Measurements from ENCODE around the gene STPG1. TPM values are rescaled to one million over a fixed set of nuclear protein-coding genes. Genes with fewer than 3 reads are reported as not detected.

The STPG1 gene
- polyA plus RNA-seq, 2 of the 4 experiments (the other 2 are of a cell fraction): 4.4 to 9.7 TPM

GRCh38 chr1:24355466-24355865 is 58.1 kb downstream of the STPG1 start:
- Histone ChIP-seq H3K9me3 (no peaks in the 10 kb centered on the region), H3K4me1 (peaks cover 14% of the 10 kb centered on the region), H3K4me2 (no peak overlapping the region), H3K27ac (no peak overlapping the region), H3K4me3 (no peak overlapping the region)
- DNase-seq (ENCODE audit: low read depth in 1 of 2, low spot score in 1 of 2) (no peak), FAIRE-seq (no peak), ATAC-seq (peak in 1 of 2 experiments; percentile 23; a peak in 1 of 6 replicates)
- POLR2A ChIA-PET: no interaction called here
- no peak for TF ChIP-seq GATA3 (IDR thresholded peaks at IDR 0.05; ENCODE audit: borderline replicate concordance)
- TF ChIP-seq TFCP2L1 (CRISPR knock-in tag; IDR thresholded peaks at IDR 0.05): no peak
- TF ChIP-seq TP53 (CRISPR knock-in tag; IDR thresholded peaks at IDR 0.05): no peak
- TF ChIP-seq HOXB13 (CRISPR knock-in tag; IDR thresholded peaks at IDR 0.05; ENCODE audit: low read depth): no peak
- TF ChIP-seq ELK1 (IDR thresholded peaks at IDR 0.05; ENCODE audit: low read depth, low read length): no peak
- TF ChIP-seq SMC3 (IDR thresholded peaks at IDR 0.05): no peak
- no peak for TF ChIP-seq HOXA7 (CRISPR knock-in tag; IDR thresholded peaks at IDR 0.05)
- TF ChIP-seq RAD21 (conservative IDR thresholded peaks at IDR 0.05 in 1 of 2, IDR thresholded peaks at IDR 0.05 in 1 of 2): no peak
- no peak for TF ChIP-seq ESRRA (IDR thresholded peaks at IDR 0.05; ENCODE audit: borderline replicate concordance, low read length)
- no peak for TF ChIP-seq ZFP36 (IDR thresholded peaks at IDR 0.05; ENCODE audit: borderline replicate concordance, partially characterized antibody)
- TF ChIP-seq HEYL (CRISPR knock-in tag; IDR thresholded peaks at IDR 0.05): no peak
- TF ChIP-seq, protein P1, sequence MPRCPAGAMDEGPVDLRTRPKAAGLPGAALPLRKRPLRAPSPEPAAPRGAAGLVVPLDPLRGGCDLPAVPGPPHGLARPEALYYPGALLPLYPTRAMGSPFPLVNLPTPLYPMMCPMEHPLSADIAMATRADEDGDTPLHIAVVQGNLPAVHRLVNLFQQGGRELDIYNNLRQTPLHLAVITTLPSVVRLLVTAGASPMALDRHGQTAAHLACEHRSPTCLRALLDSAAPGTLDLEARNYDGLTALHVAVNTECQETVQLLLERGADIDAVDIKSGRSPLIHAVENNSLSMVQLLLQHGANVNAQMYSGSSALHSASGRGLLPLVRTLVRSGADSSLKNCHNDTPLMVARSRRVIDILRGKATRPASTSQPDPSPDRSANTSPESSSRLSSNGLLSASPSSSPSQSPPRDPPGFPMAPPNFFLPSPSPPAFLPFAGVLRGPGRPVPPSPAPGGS (IDR thresholded peaks at IDR 0.05): no peak
- TF ChIP-seq JUNB (IDR thresholded peaks at IDR 0.05): no peak
- TF ChIP-seq, protein P2, sequence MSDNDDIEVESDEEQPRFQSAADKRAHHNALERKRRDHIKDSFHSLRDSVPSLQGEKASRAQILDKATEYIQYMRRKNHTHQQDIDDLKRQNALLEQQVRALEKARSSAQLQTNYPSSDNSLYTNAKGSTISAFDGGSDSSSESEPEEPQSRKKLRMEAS (IDR thresholded peaks at IDR 0.05): no peak
- TF ChIP-seq, protein P3, sequence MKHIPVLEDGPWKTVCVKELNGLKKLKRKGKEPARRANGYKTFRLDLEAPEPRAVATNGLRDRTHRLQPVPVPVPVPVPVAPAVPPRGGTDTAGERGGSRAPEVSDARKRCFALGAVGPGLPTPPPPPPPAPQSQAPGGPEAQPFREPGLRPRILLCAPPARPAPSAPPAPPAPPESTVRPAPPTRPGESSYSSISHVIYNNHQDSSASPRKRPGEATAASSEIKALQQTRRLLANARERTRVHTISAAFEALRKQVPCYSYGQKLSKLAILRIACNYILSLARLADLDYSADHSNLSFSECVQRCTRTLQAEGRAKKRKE (CRISPR knock-in tag; IDR thresholded peaks at IDR 0.05; ENCODE audit: low read depth): no peak
- CTCF ChIA-PET: interaction anchor here (2.6 kb wide), 1 partner anchor 47 kb away, joined by 6 read pairs; no protein-coding TSS in a partner anchor
- WGBS (ENCODE audit: missing lambda C conversion rate): 77% methylated on average over 3 of the region's 3 CpGs

- Histone ChIP-seq H3K4me1 (peaks cover 14% of the 10 kb centered on the region), H3K4me3 (no peak overlapping the region), H3K9me3 (no peaks in the 10 kb centered on the region), H3K27ac (no peak overlapping the region), H3K4me2 (no peak overlapping the region)
- DNase-seq (ENCODE audit: low read depth in 1 of 2, low spot score in 1 of 2) (no peak), ATAC-seq (no peak), FAIRE-seq (no peak)
- ChIA-PET CTCF (interaction anchor here (1.8 to 2.6 kb wide), 2 partner anchors 44 to 154 kb away, joined by 6 to 7 read pairs; no protein-coding TSS in a partner anchor), POLR2A (no interaction called here)
- TF ChIP-seq EHF (CRISPR knock-in tag; IDR thresholded peaks at IDR 0.05) (no peak), ELK1 (IDR thresholded peaks at IDR 0.05; ENCODE audit: low read depth, low read length) (no peak), HOXA7 (CRISPR knock-in tag; IDR thresholded peaks at IDR 0.05) (no peak), REST (IDR thresholded peaks at IDR 0.05) (no peak), HES2 (IDR thresholded peaks at IDR 0.05) (no peak), FOSL2 (IDR thresholded peaks at IDR 0.05) (no peak), FOSL2 (CRISPR knock-in tag; IDR thresholded peaks at IDR 0.05) (no peak)
- TF ChIP-seq, protein P4, sequence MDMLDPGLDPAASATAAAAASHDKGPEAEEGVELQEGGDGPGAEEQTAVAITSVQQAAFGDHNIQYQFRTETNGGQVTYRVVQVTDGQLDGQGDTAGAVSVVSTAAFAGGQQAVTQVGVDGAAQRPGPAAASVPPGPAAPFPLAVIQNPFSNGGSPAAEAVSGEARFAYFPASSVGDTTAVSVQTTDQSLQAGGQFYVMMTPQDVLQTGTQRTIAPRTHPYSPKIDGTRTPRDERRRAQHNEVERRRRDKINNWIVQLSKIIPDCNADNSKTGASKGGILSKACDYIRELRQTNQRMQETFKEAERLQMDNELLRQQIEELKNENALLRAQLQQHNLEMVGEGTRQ (IDR thresholded peaks at IDR 0.05): no peak
- TF ChIP-seq, protein P3 (CRISPR knock-in tag; IDR thresholded peaks at IDR 0.05; ENCODE audit: low read depth): no peak
- 90% methylated on average over 4 of the region's 4 CpGs for WGBS (ENCODE audit: missing lambda C conversion rate)
These were observed 60.2 kb downstream of the STPG1 start for GRCh38 chr1:24353292-24353891.

All from A549 (cell line).